Esophagus squamous epithelium (tissue), 5 donors: Measurements from ENCODE around the gene PRIM2. TPM values are rescaled to one million over a fixed set of nuclear protein-coding genes. Genes with fewer than 3 reads are reported as not detected.

Source experiments
- DNase-seq: peaks from one replicate; lab custom pipeline; 2025; lab: John Stamatoyannopoulos, UW
- H3K27ac ChIP-seq, 4 donors: fragments of 200-600 bp; sonication (generic); one replicate each; pipeline ENCODE4 v1.5.1; 2016 to 2019; ENCODE audit warnings: mild to moderate bottlenecking in 1 of 4
- H3K27me3 ChIP-seq, 4 donors: fragments of 200-600 bp; sonication (generic); 1 replicate in 3 of 4; 2 replicates in 1 of 4; pipeline versions ENCODE4 v1.5.1 to v1.6.0; 2017 to 2021; ENCODE audit warnings: antibody characterized with exemption in 1 of 4
- H3K36me3 ChIP-seq, 3 donors: fragments of 200-600 bp; sonication (generic); one replicate each; pipeline ENCODE4 v1.5.1; 2016 to 2019
- H3K4me1 ChIP-seq, 3 donors: fragments of 200-600 bp; sonication (generic); one replicate each; pipeline ENCODE4 v1.5.1; 2017 to 2019
- H3K4me3 ChIP-seq, 4 donors: fragments of 200-600 bp; sonication (generic); 1 replicate in 3 of 4; 2 replicates in 1 of 4; pipeline ENCODE4 v1.5.1; 2016 to 2019; ENCODE audit warnings: mild to moderate bottlenecking in 2 of 4, moderate library complexity in 1 of 4
- H3K9me3 ChIP-seq, 3 donors: fragments of 200-600 bp; sonication (generic); one replicate each; pipeline ENCODE4 v1.5.1; 2016 to 2019
- CTCF ChIP-seq, 6 experiments: fragments of 450-650 bp in 4 of 6; fragments of 200-600 bp in 2 of 6; sonication (generic) in 2 of 6; IDR thresholded peaks; one replicate each; pipeline ENCODE4 v1.5.1; 2016 to 2019; ENCODE audit warnings: antibody characterized with exemption in 6 of 6, mild to moderate bottlenecking in 4 of 6, moderate library complexity in 4 of 6
- POLR2A ChIP-seq, 4 donors: fragments of 450-650 bp; IDR thresholded peaks; one replicate each; pipeline ENCODE4 v1.6.1; 2017; ENCODE audit warnings: antibody characterized with exemption in 4 of 4, mild to moderate bottlenecking in 4 of 4, moderate library complexity in 3 of 4
- WGBS, 2 donors: methylation state at CpG; one replicate each; pipeline ENCODE4 v1.1.5; 2018; 5-methylcytosine and 5-hydroxymethylcytosine counted together
- intact Hi-C: fragments of 100-400 bp; cut with DNase I; formaldehyde crosslinking; loops from one replicate; pipeline ENCODE4 v1.15.0; 2022
- total RNA-seq, 4 donors: library from RNA; depleted of rRNA; stranded (reverse); fragments of >200 nt; gene quantifications; one replicate each; pipeline ENCODE4 v1.1.0, GENCODE V29; 2016
- donor health status: DM: yes; HTN: yes; CAD: no.

PRIM2 gene
- total RNA-seq, 4 donors from 2014 or later, result 4.1 to 10.9 (median 9.8) TPM

DNA sequence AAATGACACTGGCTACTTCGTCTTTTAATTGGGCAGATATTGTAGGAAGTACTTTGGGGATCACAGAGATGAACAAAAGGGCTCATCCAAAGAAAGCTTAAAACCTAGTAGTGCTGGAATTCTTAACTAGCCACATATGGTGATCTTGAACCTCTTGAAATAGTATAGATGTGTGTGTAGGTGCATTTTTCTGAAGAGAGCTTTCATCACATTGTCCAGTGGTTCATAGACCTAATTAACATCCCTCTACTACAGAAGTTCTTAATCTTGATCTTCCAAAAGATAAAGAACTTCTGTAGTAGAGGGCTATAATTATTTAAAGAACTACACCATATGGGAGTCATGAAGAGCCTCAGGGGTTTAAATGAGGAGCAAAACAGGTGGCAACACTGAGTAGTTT lies 2.3 kb upstream of the PRIM2 start:
- peaks cover 16 to 37% (median 19%) of the 10 kb centered on the region in 3 donors for H3K4me1 ChIP-seq
- peaks cover 0 to 8% (median 3%) of the 10 kb centered on the region in 3 donors for H3K36me3 ChIP-seq
- intact Hi-C loops, result loop anchor here (5.0 to 10.0 kb wide), 2 partner anchors 358 to 410 kb away; partner anchors contain the start of gene BEND6
- TF ChIP-seq CTCF (IDR thresholded peaks at IDR 0.05) (no peak), POLR2A (IDR thresholded peaks at IDR 0.05) (no peak)
- peak overlapping the region in 1 of 4 donors; percentile 75 for H3K27ac ChIP-seq
- H3K9me3 ChIP-seq, result no peaks in the 10 kb centered on the region
- no peaks in the 10 kb centered on the region for H3K27me3 ChIP-seq
- WGBS, 2 donors, result 80 to 94% methylated on average over 1 of the region's 1 CpG
- H3K4me3 ChIP-seq, result no peak overlapping the region
- DNase-seq, result no peak

- no peak overlapping the region for H3K27ac ChIP-seq
- WGBS, 2 donors, result 55 to 77% methylated on average over 9 of the region's 9 CpGs
- peaks cover 16 to 37% (median 19%) of the 10 kb centered on the region in 3 donors for H3K4me1 ChIP-seq
- H3K4me3 ChIP-seq, result no peak overlapping the region
- intact Hi-C loops, result loop anchor here (5.0 to 10.0 kb wide), 2 partner anchors 359 to 411 kb away; partner anchors contain the start of gene BEND6
- no peak for DNase-seq
- no peaks in the 10 kb centered on the region for H3K9me3 ChIP-seq
- TF ChIP-seq POLR2A (IDR thresholded peaks at IDR 0.05) (no peak), CTCF (IDR thresholded peaks at IDR 0.05) (no peak)
- no peaks in the 10 kb centered on the region for H3K27me3 ChIP-seq
- peaks cover 0 to 15% (median 4%) of the 10 kb centered on the region in 3 donors for H3K36me3 ChIP-seq
These were observed 1.6 kb upstream of the PRIM2 start for GRCh38 chr6:57315851-57316250.

DNA sequence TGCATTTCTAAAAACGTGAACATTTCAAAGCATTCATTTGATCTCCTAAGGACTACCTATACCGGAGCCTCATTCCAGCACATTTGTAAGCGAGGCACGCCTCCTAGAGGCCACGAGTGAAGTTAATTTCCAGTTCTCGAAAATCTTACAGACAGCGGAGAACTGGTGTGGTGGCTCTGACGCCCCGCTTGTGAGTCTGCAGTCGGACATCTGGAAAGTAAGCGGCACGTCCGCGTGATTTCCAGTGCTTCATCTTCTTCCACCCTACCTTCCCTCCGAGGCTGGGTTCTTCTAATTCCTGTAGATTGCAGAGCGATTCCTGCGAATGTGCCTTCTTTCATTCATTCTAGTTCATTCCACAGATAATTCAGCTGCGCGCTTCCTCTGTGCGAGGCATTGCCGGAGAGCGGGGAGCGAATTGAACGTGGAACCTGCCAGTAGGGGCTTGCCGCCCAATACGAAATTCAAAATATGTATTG lies 810 bp upstream of the PRIM2 start:
- TF ChIP-seq POLR2A (IDR thresholded peaks at IDR 0.05) (no peak), CTCF (IDR thresholded peaks at IDR 0.05) (peak; percentile 67 to 88 (median 76))
- peak; percentile 28 for DNase-seq
- peak overlapping the region; percentile 67 to 85 (median 72) for H3K27ac ChIP-seq
- H3K27me3 ChIP-seq, result no peaks in the 10 kb centered on the region
- H3K4me1 ChIP-seq, result peaks cover 16 to 37% (median 19%) of the 10 kb centered on the region in 3 donors
- peaks cover 0 to 23% (median 7%) of the 10 kb centered on the region in 3 donors for H3K36me3 ChIP-seq
- intact Hi-C loops, result loop anchor here (5.0 to 10.0 kb wide), 2 partner anchors 359 to 412 kb away; partner anchors contain the start of gene BEND6
- WGBS, 2 donors, result 0% methylated on average over 26 of the region's 26 CpGs
- H3K9me3 ChIP-seq, result no peaks in the 10 kb centered on the region
- H3K4me3 ChIP-seq, result peak overlapping the region; percentile 44 to 84 (median 68)

- DNase-seq, result no peak
- Histone ChIP-seq H3K4me3 (no peak overlapping the region), H3K9me3 (peaks cover 0 to 6% (median 1%) of the 10 kb centered on the region in 3 donors), H3K27ac (no peak overlapping the region), H3K36me3 (peaks cover 0 to 95% (median 29%) of the 10 kb centered on the region in 3 donors), H3K4me1 (peaks cover 0 to under 1% (median 0%) of the 10 kb centered on the region in 3 donors), H3K27me3 (no peaks in the 10 kb centered on the region)
- intact Hi-C loops, result no loop called here
- TF ChIP-seq CTCF (IDR thresholded peaks at IDR 0.05), result peak in 5 of 6 experiments; percentile 27 to 52 (median 45)
- TF ChIP-seq POLR2A (IDR thresholded peaks at IDR 0.05), result no peak
- WGBS, 2 donors, result 0 to 23% methylated on average over 1 of the region's 1 CpG
These were observed 7.1 kb downstream of the PRIM2 start for GRCh38 chr6:57324538-57324937.

DNA sequence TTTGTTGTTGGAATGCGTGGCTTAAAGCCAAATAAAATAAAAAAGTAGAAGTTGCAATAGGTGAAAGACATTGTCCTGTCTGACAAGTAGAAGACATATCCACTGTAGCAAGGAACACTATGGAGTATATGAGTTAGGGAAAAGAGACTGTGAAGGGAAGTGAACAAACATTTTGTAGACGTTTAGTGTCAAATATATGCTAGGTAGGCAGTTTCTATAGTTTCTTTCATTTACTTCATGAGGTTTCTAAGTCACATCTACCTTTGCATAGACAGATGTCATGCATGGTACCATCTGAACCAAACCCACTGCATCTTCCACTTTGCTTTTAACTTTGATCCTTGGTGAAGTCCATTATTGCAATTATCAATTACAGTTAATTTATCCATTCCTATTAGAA lies 9.9 kb downstream of the PRIM2 start:
- peaks cover 0 to 18% (median 16%) of the 10 kb centered on the region in 3 donors for H3K9me3 ChIP-seq
- no peaks in the 10 kb centered on the region for H3K4me1 ChIP-seq
- H3K27ac ChIP-seq, result no peak overlapping the region
- TF ChIP-seq CTCF (IDR thresholded peaks at IDR 0.05) (no peak), POLR2A (IDR thresholded peaks at IDR 0.05) (no peak)
- 88 to 91% methylated on average over 2 of the region's 2 CpGs for WGBS, 2 donors
- H3K36me3 ChIP-seq, result peaks cover 0 to 95% (median 19%) of the 10 kb centered on the region in 3 donors
- H3K4me3 ChIP-seq, result no peak overlapping the region
- intact Hi-C loops, result no loop called here
- DNase-seq, result no peak
- H3K27me3 ChIP-seq, result no peaks in the 10 kb centered on the region
